ENCODE measurements around the gene TRIM24. TPM values are rescaled to one million over a fixed set of nuclear protein-coding genes. Genes with fewer than 3 reads are reported as not detected.

The TRIM24 gene
- total and polyA plus RNA-seq, 12 donors: 7.7 to 26.2 (median 18.9) TPM

DNA sequence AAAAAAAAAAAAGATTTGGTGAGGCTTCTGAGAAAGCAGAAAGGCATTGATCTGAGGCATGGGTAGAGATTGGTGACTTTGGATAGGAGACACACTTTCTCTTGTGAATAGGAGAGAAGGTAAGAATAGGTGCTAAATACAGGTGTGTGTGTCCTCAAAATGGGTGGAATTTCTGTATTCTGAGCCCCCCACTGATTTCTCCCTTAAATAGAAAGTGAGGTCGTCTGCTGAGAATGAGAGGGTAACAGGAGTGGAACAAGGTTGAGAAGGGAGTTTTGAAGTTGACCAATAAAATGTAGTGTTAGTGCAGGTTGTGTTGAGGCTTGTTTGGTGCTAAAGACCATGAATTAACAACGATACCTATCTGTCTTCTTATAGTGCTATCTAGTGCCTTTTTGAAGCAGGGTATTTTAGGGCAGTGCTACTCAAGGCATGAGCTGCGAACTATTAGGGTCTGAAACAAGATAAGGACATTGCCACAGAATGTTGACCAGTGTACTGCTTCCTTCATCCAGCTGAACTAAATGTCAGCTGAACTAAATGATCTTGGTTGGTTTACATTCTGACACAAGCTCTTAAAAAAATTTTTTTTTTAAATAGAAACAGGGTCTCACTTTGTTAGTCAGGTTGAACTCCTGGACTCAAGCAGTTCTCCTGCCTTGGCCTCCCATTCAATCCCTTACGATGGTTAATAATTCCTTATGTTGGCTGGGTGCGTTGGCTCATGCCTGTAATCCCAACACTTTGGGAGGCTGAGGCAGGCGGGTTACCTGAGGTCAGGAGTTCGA is 12.4 kb downstream of the TRIM24 start:
- DNase-seq (no peak), ATAC-seq (no peak)
- H3K27me3 ChIP-seq: no peaks in the 10 kb centered on the region
- H3K36me3 ChIP-seq: no peaks in the 10 kb centered on the region
- H3K4me3 ChIP-seq: no peak overlapping the region
- no peak for TF ChIP-seq CTCF (IDR thresholded peaks at IDR 0.05)
- H3K9me3 ChIP-seq: no peaks in the 10 kb centered on the region
- intact Hi-C loops (cut with DNase I): no loop called here
- no peak overlapping the region for H3K27ac ChIP-seq
- 81 to 90% methylated on average over 7 of the region's 7 CpGs for WGBS, 2 donors
- H3K4me1 ChIP-seq: peaks cover 0 to 83% (median 32%) of the 10 kb centered on the region in 9 donors

GRCh38 chr7:138475377-138475776 is 15.3 kb downstream of the TRIM24 start:
- ATAC-seq (no peak), DNase-seq (no peak)
- Histone ChIP-seq H3K27ac (no peak overlapping the region), H3K27me3 (no peaks in the 10 kb centered on the region), H3K36me3 (no peaks in the 10 kb centered on the region), H3K9me3 (no peaks in the 10 kb centered on the region), H3K4me3 (no peak overlapping the region), H3K4me1 (peaks cover 0 to 72% (median 25%) of the 10 kb centered on the region in 9 donors)
- WGBS, 2 donors: 91 to 94% methylated on average over 5 of the region's 5 CpGs
- TF ChIP-seq CTCF (IDR thresholded peaks at IDR 0.05): no peak
- intact Hi-C loops (cut with DNase I): no loop called here

- intact Hi-C loops (cut with DNase I): no loop called here
- WGBS, 2 donors: 73 to 77% methylated on average over 4 of the region's 4 CpGs
- H3K27me3 ChIP-seq: no peaks in the 10 kb centered on the region
- no peaks in the 10 kb centered on the region for H3K36me3 ChIP-seq
- no peaks in the 10 kb centered on the region for H3K9me3 ChIP-seq
- H3K4me3 ChIP-seq: no peak overlapping the region
- TF ChIP-seq CTCF (IDR thresholded peaks at IDR 0.05): no peak
- DNase-seq (no peak), ATAC-seq (no peak)
- H3K4me1 ChIP-seq: peaks cover 0 to 65% (median 25%) of the 10 kb centered on the region in 9 donors
- no peak overlapping the region for H3K27ac ChIP-seq
These were observed 17.1 kb downstream of the TRIM24 start for GRCh38 chr7:138477081-138477578.

- ATAC-seq (no peak), DNase-seq (no peak)
- Histone ChIP-seq H3K4me1 (peaks cover 0 to 61% (median 24%) of the 10 kb centered on the region in 9 donors), H3K27ac (no peak overlapping the region), H3K4me3 (no peak overlapping the region), H3K9me3 (no peaks in the 10 kb centered on the region), H3K27me3 (no peaks in the 10 kb centered on the region), H3K36me3 (no peaks in the 10 kb centered on the region)
- intact Hi-C loops (cut with DNase I): no loop called here
- no peak for TF ChIP-seq CTCF (IDR thresholded peaks at IDR 0.05)
- WGBS, 2 donors: 79 to 82% methylated on average over 1 of the region's 1 CpG
These were observed 17.5 kb downstream of the TRIM24 start for GRCh38 chr7:138477581-138477980.

Measured in heart right ventricle (tissue), 16 donors.